H1 (cell line): ENCODE measurements around the gene RIMBP2. TPM values are rescaled to one million over a fixed set of nuclear protein-coding genes. Genes with fewer than 3 reads are reported as not detected.

Experiments used
- CTCF ChIA-PET: fragments of 300-600 bp; sonication (Branson Sonifier 250); formaldehyde crosslinking; loops from one replicate; lab custom pipeline; 2021; ENCODE audit not compliant: partially characterized antibody; lab: Charles Lee
- POLR2A ChIA-PET: fragments of 300-600 bp; sonication (Branson Sonifier 250); formaldehyde crosslinking; loops from one replicate; lab custom pipeline; 2021; ENCODE audit warnings: inconsistent platforms; ENCODE audit not compliant: partially characterized antibody; lab: Charles Lee
- DNase-seq, 2 experiments: peaks; one replicate each; pipeline versions ENCODE4 v3.0.0 to v3.0.0-alpha.2; 2010 to 2022; ENCODE audit warnings: low spot score in 2 of 2, low read depth in 1 of 2, mixed read lengths in 1 of 2
- FAIRE-seq: peaks from 2 replicates; lab custom pipeline; 2011; peaks lifted over from hg19 to GRCh38; lab: Jason Lieb, UNC
- H2AFZ ChIP-seq: 2 replicates; pipeline ENCODE4 v1.8.1; 2012; ENCODE audit warnings: low read length, inconsistent platforms
- H2AK5ac ChIP-seq: 2 replicates; pipeline ENCODE4 v1.6.1; 2013; ENCODE audit warnings: low read depth, low read length
- H2BK120ac ChIP-seq: replicated peaks from 2 replicates; pipeline ENCODE3; 2013; ENCODE audit warnings: low read depth, low read length, inconsistent platforms
- H2BK12ac ChIP-seq: 2 replicates; pipeline ENCODE4 v1.6.1; 2013; ENCODE audit warnings: low read depth, low read length
- H2BK15ac ChIP-seq: 2 replicates; pipeline ENCODE4 v1.6.1; 2013; ENCODE audit warnings: low read length
- H2BK20ac ChIP-seq: 2 replicates; pipeline ENCODE4 v1.6.1; 2013; ENCODE audit warnings: low read length
- H2BK5ac ChIP-seq: 2 replicates; pipeline ENCODE4 v1.6.1; 2013; ENCODE audit warnings: low read depth, low read length
- H3K14ac ChIP-seq: 2 replicates; pipeline ENCODE4 v1.6.1; 2013; ENCODE audit warnings: inconsistent platforms; ENCODE audit not compliant: insufficient read length
- H3K18ac ChIP-seq: 2 replicates; pipeline ENCODE4 v1.6.1; 2013; ENCODE audit warnings: low read length; ENCODE audit errors: extremely low read depth
- H3K23ac ChIP-seq: 2 replicates; pipeline ENCODE4 v1.6.1; 2013; ENCODE audit warnings: inconsistent platforms; ENCODE audit not compliant: insufficient read length
- H3K23me2 ChIP-seq: 2 replicates; pipeline ENCODE4 v1.6.1; 2013; ENCODE audit warnings: low read depth, low read length
- H3K27ac ChIP-seq: 2 replicates; pipeline ENCODE4 v1.6.1; 2011; ENCODE audit warnings: low read depth, low read length, inconsistent platforms
- H3K27me3 ChIP-seq, 4 experiments: replicated peaks in 1 of 4; 1 replicate in 1 of 4; 2 replicates in 3 of 4; pipeline versions ENCODE4 v1.6.1 to v1.8.1; 2011 to 2013; ENCODE audit warnings: low read length in 3 of 4, mild to moderate bottlenecking in 3 of 4, inconsistent platforms in 2 of 4, mixed read lengths in 2 of 4, moderate library complexity in 1 of 4; ENCODE audit not compliant: control insufficient read depth in 3 of 4, insufficient read depth in 3 of 4; ENCODE audit errors: extremely low read depth in 1 of 4
- H3K36me3 ChIP-seq, 4 experiments: 2 replicates each; pipeline versions ENCODE4 v1.6.1 to v1.8.1; 2011 to 2013; ENCODE audit warnings: mild to moderate bottlenecking in 4 of 4, low read length in 3 of 4, moderate library complexity in 2 of 4, control low read depth in 1 of 4, inconsistent platforms in 1 of 4; ENCODE audit not compliant: insufficient read depth in 4 of 4, control insufficient read depth in 2 of 4
- H3K4ac ChIP-seq: replicated peaks from 2 replicates; pipeline ENCODE3; 2013; ENCODE audit warnings: low read length, low read depth, mixed read lengths, inconsistent platforms; ENCODE audit not compliant: insufficient read length
- H3K4me1 ChIP-seq, 4 experiments: replicated peaks in 1 of 4; 1 replicate in 1 of 4; 2 replicates in 3 of 4; pipeline versions ENCODE4 v1.6.1 to v1.8.1; 2011 to 2013; ENCODE audit warnings: low read length in 3 of 4, inconsistent platforms in 2 of 4, mixed read lengths in 1 of 4; ENCODE audit not compliant: insufficient read depth in 4 of 4, control insufficient read depth in 3 of 4
- H3K4me2 ChIP-seq, 2 experiments: 2 replicates each; pipeline versions ENCODE4 v1.6.1 to v1.8.1; 2011 to 2013; ENCODE audit warnings: low read depth in 2 of 2, low read length in 2 of 2, control low read depth in 1 of 2, inconsistent platforms in 1 of 2, mild to moderate bottlenecking in 1 of 2; ENCODE audit not compliant: insufficient read depth in 1 of 2
- H3K4me3 ChIP-seq, 4 experiments: fragments of 200-600, 300-600 bp in 1 of 4; sonication (generic), shearing (Covaris generic), sonication (Bioruptor Twin) in 1 of 4; 2 replicates each; pipeline versions ENCODE4 v1.5.1 to v1.8.1; 2011 to 2016; ENCODE audit warnings: low read length in 4 of 4, low read depth in 3 of 4, control low read depth in 2 of 4, inconsistent platforms in 2 of 4, mild to moderate bottlenecking in 2 of 4, mixed read lengths in 1 of 4, moderate library complexity in 1 of 4; ENCODE audit not compliant: insufficient read depth in 2 of 4; ENCODE audit errors: extremely low read depth in 1 of 4
- H3K56ac ChIP-seq: replicated peaks from 2 replicates; pipeline ENCODE3; 2013; ENCODE audit warnings: low read depth, mild to moderate bottlenecking, mixed read lengths, low read length, inconsistent platforms; ENCODE audit not compliant: insufficient read length
- H3K79me1 ChIP-seq: 2 replicates; pipeline ENCODE4 v1.6.1; 2013; ENCODE audit warnings: low read depth, low read length, control low read depth
- H3K79me2 ChIP-seq, 2 experiments: 2 replicates each; pipeline versions ENCODE4 v1.6.1 to v1.8.1; 2012 to 2013; ENCODE audit warnings: low read length in 2 of 2, mild to moderate bottlenecking in 2 of 2, inconsistent platforms in 1 of 2; ENCODE audit not compliant: insufficient read depth in 2 of 2, control insufficient read depth in 1 of 2
- H3K9ac ChIP-seq, 4 experiments: replicated peaks in 1 of 4; 1 replicate in 1 of 4; 2 replicates in 3 of 4; pipeline versions ENCODE4 v1.6.1 to v1.8.1; 2011 to 2013; ENCODE audit warnings: low read depth in 3 of 4, low read length in 3 of 4, control low read depth in 2 of 4, mild to moderate bottlenecking in 2 of 4, moderate library complexity in 2 of 4, inconsistent platforms in 1 of 4; ENCODE audit errors: extremely low read depth in 1 of 4
- H3K9me3 ChIP-seq, 2 experiments: 2 replicates each; pipeline versions ENCODE4 v1.6.1 to v1.8.1; 2012 to 2013; ENCODE audit warnings: mild to moderate bottlenecking in 2 of 2, moderate library complexity in 2 of 2, control low read depth in 1 of 2, inconsistent platforms in 1 of 2, low read depth in 1 of 2, low read length in 1 of 2, mixed read lengths in 1 of 2; ENCODE audit not compliant: insufficient read depth in 2 of 2
- H4K20me1 ChIP-seq, 2 experiments: replicated peaks in 1 of 2; 2 replicates each; pipeline versions ENCODE3 to v1.8.1; 2011 to 2013; ENCODE audit warnings: inconsistent platforms in 2 of 2, low read length in 2 of 2, mild to moderate bottlenecking in 1 of 2; ENCODE audit not compliant: insufficient read depth in 2 of 2, control insufficient read depth in 1 of 2
- H4K5ac ChIP-seq: 2 replicates; pipeline ENCODE4 v1.6.1; 2013; ENCODE audit warnings: low read length, low read depth, mixed read lengths, inconsistent platforms; ENCODE audit not compliant: insufficient read length
- H4K8ac ChIP-seq: 2 replicates; pipeline ENCODE4 v1.8.0; 2013; ENCODE audit warnings: mild to moderate bottlenecking, moderate library complexity, low read length, inconsistent platforms; ENCODE audit not compliant: insufficient read depth; ENCODE audit errors: extremely low read depth
- H4K91ac ChIP-seq: replicated peaks from 2 replicates; pipeline ENCODE3; 2013; ENCODE audit warnings: low read length, mixed read lengths, inconsistent platforms; ENCODE audit not compliant: insufficient read length
- WGBS, 2 experiments: shearing (Covaris generic) in 1 of 2; methylation state at CpG; one replicate each; pipeline versions ENCODE4 v1.1.6 to v1.1.7; 2013 to 2015; ENCODE audit warnings: low lambda C conversion rate in 2 of 2, mixed read lengths in 2 of 2, inconsistent platforms in 1 of 2, low coverage in 1 of 2, missing lambda C conversion rate in 1 of 2; ENCODE audit not compliant: insufficient replicate concordance in 2 of 2, insufficient coverage in 1 of 2, insufficient read length in 1 of 2; ENCODE audit errors: extremely low coverage in 1 of 2, missing lambda C conversion rate in 1 of 2; 5-methylcytosine and 5-hydroxymethylcytosine counted together
- polyA plus RNA-seq, 7 experiments: library from polyadenylated mRNA; depleted of rRNA in 3 of 7; stranded (reverse) in 5 of 7; unstranded in 2 of 7; fragments of >200 nt in 5 of 7; fragments of 200-250 nt in 2 of 7; gene quantifications; 1 replicate in 5 of 7; 2 replicates in 1 of 7; 4 replicates in 1 of 7; pipeline versions ENCODE4 v1.2.1 to v1.2.3, GENCODE V29; 2011 to 2013; ENCODE audit warnings: missing spikeins in 2 of 7, mixed read lengths in 2 of 7
- total RNA-seq: library from RNA; stranded (reverse); fragmentation: NEBNext Ultra II Directional; extraction: Animal tissue kit (Norgen Biotek cat#: 25700); gene quantifications from 2 replicates; pipeline ENCODE4 v1.2.1, GENCODE V29; 2021

Gene RIMBP2
- total and polyA plus RNA-seq, 2 of the 8 experiments (the other 6 are each of a cell fraction or from before 2014, with no cell fraction given), result 0.18 to 0.65 TPM

DNA sequence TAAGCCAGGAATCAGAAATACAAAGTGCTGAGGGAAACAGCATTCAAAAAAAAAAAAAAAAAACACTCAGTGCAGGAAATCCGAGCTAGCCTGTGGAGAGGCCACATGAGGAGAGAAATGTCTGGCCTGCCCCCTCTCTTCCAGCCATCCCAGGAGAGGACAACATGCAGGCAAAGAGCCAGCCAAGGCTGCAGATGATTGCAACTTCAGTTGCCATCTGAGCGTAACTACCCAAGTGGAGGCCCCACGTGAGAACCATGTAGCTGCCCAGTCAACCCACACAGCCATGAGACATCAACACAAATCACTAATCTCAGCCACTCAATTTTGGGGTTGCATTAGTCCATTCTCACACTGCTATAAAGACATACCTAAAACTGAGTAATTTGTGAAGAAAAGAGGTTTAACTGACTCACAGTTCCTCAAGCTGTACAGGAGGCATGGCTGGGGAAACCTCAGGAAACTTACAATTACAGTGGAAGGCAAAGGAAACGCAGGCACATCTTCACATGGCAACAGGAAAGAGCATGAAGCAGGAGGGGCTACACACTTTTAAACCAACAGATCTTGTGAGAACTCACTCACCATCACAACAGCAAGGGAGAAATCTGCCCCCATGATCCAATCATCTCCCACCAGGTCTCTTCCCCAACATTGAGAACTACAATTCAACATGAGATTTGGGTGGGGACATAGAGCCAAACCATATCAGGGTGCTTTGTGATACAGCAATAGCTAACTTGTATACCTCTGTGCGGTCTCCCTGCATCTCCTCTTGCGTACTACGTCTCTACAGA is 217.3 kb downstream of the RIMBP2 start:
- H2AFZ ChIP-seq, result no peak overlapping the region
- DNase-seq (no peak), FAIRE-seq (no peak)
- H3K14ac ChIP-seq, result no peak overlapping the region
- no peaks in the 10 kb centered on the region for H3K79me2 ChIP-seq
- H3K79me1 ChIP-seq, result no peaks in the 10 kb centered on the region
- H3K36me3 ChIP-seq, result no peaks in the 10 kb centered on the region
- no peak overlapping the region for H2BK120ac ChIP-seq
- CTCF ChIA-PET, result interaction anchor here (2.2 kb wide), 1 partner anchor 14 kb away, joined by 5 read pairs; no protein-coding TSS in a partner anchor
- no peaks in the 10 kb centered on the region for H3K9me3 ChIP-seq
- no peak overlapping the region for H2BK12ac ChIP-seq
- no peak overlapping the region for H4K91ac ChIP-seq
- H3K27me3 ChIP-seq, result no peaks in the 10 kb centered on the region
- 91% methylated on average over 7 of the region's 7 CpGs; no CpG with 5 or more reads in 1 of the 2 experiments for WGBS, 2 experiments
- H3K56ac ChIP-seq, result no peak overlapping the region
- H4K20me1 ChIP-seq, result no peaks in the 10 kb centered on the region
- no peak overlapping the region for H3K9ac ChIP-seq
- H3K4me2 ChIP-seq, result no peak overlapping the region
- H3K27ac ChIP-seq, result no peak overlapping the region
- POLR2A ChIA-PET, result interaction anchor here (0.6 kb wide), 1 partner anchor 378 kb away, joined by 3 read pairs; no protein-coding TSS in a partner anchor
- H3K23me2 ChIP-seq, result no peaks in the 10 kb centered on the region
- H2AK5ac ChIP-seq, result no peak overlapping the region
- no peak overlapping the region for H2BK5ac ChIP-seq
- no peak overlapping the region for H3K4me3 ChIP-seq
- H4K8ac ChIP-seq, result no peak overlapping the region
- H3K18ac ChIP-seq, result no peak overlapping the region
- H2BK15ac ChIP-seq, result no peak overlapping the region
- no peak overlapping the region for H2BK20ac ChIP-seq
- H3K23ac ChIP-seq, result no peak overlapping the region
- no peak overlapping the region for H3K4ac ChIP-seq
- H4K5ac ChIP-seq, result no peak overlapping the region
- H3K4me1 ChIP-seq, result no peaks in the 10 kb centered on the region
